H1 (cell line): ENCODE measurements around the gene MTRFR.
A peak's percentile ranks its signal among the peaks of the same experiment; 100 is the strongest.

ENCODE experiments used
- ATF2 ChIP-seq: IDR thresholded peaks from 2 replicates; pipeline ENCODE4 v1.6.1; 2012; ENCODE audit warnings: low read length, inconsistent platforms
- CTCF ChIP-seq, 3 experiments: IDR thresholded peaks; 1 replicate in 2 of 3; 2 replicates in 1 of 3; pipeline versions ENCODE4 v1.5.1 to v1.6.1; 2011; ENCODE audit warnings: low read length in 3 of 3, mild to moderate bottlenecking in 3 of 3, inconsistent platforms in 2 of 3, low read depth in 1 of 3, moderate library complexity in 1 of 3; ENCODE audit not compliant: insufficient read depth in 1 of 3; ENCODE audit errors: control extremely low read depth in 1 of 3
- EGR1 ChIP-seq: IDR thresholded peaks from 2 replicates; pipeline ENCODE4 v1.6.1; 2011; ENCODE audit warnings: low read depth, low read length, borderline replicate concordance
- GTF2F1 ChIP-seq: IDR thresholded peaks from 2 replicates; pipeline ENCODE4 v1.6.1; 2012; ENCODE audit warnings: low read depth, low read length, improper control_type of control experiment, borderline replicate concordance
- JUND ChIP-seq: IDR thresholded peaks from 2 replicates; pipeline ENCODE4 v1.6.1; 2011; ENCODE audit warnings: mild to moderate bottlenecking, improper control_type of control experiment, low read length
- POLR2A ChIP-seq, 2 experiments: IDR thresholded peaks; 1 replicate in 1 of 2; 2 replicates in 1 of 2; pipeline ENCODE4 v1.6.1; 2011; ENCODE audit warnings: low read depth in 2 of 2, low read length in 2 of 2, mild to moderate bottlenecking in 2 of 2; ENCODE audit errors: control extremely low read depth in 1 of 2
- POLR2AphosphoS5 ChIP-seq: IDR thresholded peaks from 2 replicates; pipeline ENCODE4 v1.6.1; 2011; ENCODE audit warnings: low read depth, low read length
- RBBP5 ChIP-seq: IDR thresholded peaks from 2 replicates; pipeline ENCODE4 v1.7.1; 2012; ENCODE audit warnings: low read depth, mild to moderate bottlenecking, inconsistent platforms, low read length, moderate library complexity, borderline replicate concordance
- SIN3A ChIP-seq, 2 experiments: IDR thresholded peaks in 1 of 2; conservative IDR thresholded peaks in 1 of 2; 2 replicates each; pipeline ENCODE4 v1.6.1; 2011 to 2012; ENCODE audit warnings: low read length in 2 of 2, improper control_type of control experiment in 1 of 2, low read depth in 1 of 2, mild to moderate bottlenecking in 1 of 2
- SP2 ChIP-seq: IDR thresholded peaks from 2 replicates; pipeline ENCODE4 v1.6.1; 2012; ENCODE audit warnings: mild to moderate bottlenecking, low read length, inconsistent platforms
- SP4 ChIP-seq: IDR thresholded peaks from 2 replicates; pipeline ENCODE4 v1.6.1; 2012; ENCODE audit warnings: low read length, inconsistent platforms
- TCF12 ChIP-seq: IDR thresholded peaks from 2 replicates; pipeline ENCODE4 v1.6.1; 2011; ENCODE audit warnings: low read depth, mild to moderate bottlenecking, low read length
- USF2 ChIP-seq: IDR thresholded peaks from 2 replicates; pipeline ENCODE4 v1.6.1; 2011; ENCODE audit warnings: low read length, improper control_type of control experiment
- YY1 ChIP-seq: IDR thresholded peaks from 2 replicates; pipeline ENCODE4 v1.6.1; 2011; ENCODE audit warnings: low read depth, mild to moderate bottlenecking, low read length

GRCh38 chr12:123232807-123233504 is at the start of gene MTRFR, which contains the start of gene MPHOSPH9:
- peak; percentile 91 for TF ChIP-seq POLR2AphosphoS5
- no peak for TF ChIP-seq ATF2
- peak; percentile 84 to 94 for TF ChIP-seq POLR2A (IDR thresholded peaks at IDR 0.05; ENCODE audit: control extremely low read depth in 1 of 2, low read depth in 2 of 2, low read length in 2 of 2)
- no peak for TF ChIP-seq CTCF (IDR thresholded peaks at IDR 0.05; ENCODE audit: control extremely low read depth in 1 of 3, insufficient read depth in 1 of 3, low read depth in 1 of 3, low read length in 3 of 3)
- TF ChIP-seq YY1, result no peak
- TF ChIP-seq SP2, result peak; percentile 59
- TF ChIP-seq SP4, result no peak
- TF ChIP-seq JUND, result no peak
- peak; percentile 81; the same call in 1 of the 2 replicates for TF ChIP-seq RBBP5
- peak; percentile 18; the same call in 1 of the 2 replicates for TF ChIP-seq USF2
- peak in 1 of 2 experiments; percentile 63; a peak in 1 of 4 replicates for TF ChIP-seq SIN3A (conservative IDR thresholded peaks at IDR 0.05 in 1 of 2, IDR thresholded peaks at IDR 0.05 in 1 of 2; ENCODE audit: low read depth in 1 of 2, low read length in 2 of 2)
- TF ChIP-seq GTF2F1, result peak; percentile 71
- 0 out of 2 replicates have a peak, but pooled peaks have one; percentile 5 for TF ChIP-seq TCF12
- TF ChIP-seq EGR1, result no peak
